DND-41 (cell line): ENCODE measurements around the gene TMEM63C.

Source experiments
- EZH2 ChIP-seq: IDR thresholded peaks from 3 replicates; pipeline ENCODE4 v1.6.1; 2012; ENCODE audit warnings: borderline replicate concordance, low read depth, mild to moderate bottlenecking, moderate library complexity, low read length, inconsistent platforms; ENCODE audit not compliant: severe bottlenecking
- TF ChIP-seq, protein P1 (sequence below): IDR thresholded peaks from 2 replicates; pipeline ENCODE4 v1.5.1; 2012; ENCODE audit warnings: borderline replicate concordance, low read length, moderate library complexity, mild to moderate bottlenecking; ENCODE audit not compliant: poor library complexity, severe bottlenecking; ENCODE audit errors: extremely low read depth

DNA sequence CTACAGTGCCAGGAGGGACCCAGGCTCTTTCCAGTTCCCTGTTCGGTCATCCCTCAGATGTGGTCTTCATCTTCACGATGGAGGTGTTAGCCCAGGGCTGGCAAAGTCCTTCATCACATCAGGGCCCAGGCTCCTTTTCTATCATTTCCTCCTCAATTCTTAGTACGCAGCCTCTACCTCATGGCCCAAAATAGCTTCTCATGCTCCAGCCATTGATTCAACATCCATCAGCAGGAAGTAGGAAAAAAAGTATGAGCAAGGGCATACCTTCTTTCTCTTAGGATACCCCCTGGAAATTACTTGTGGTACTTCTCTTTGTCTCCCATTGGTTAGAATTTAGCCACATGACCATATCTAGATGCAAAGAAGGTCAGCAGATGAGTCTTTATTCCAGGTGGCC lies 27.8 kb upstream of the TMEM63C start:
- TF ChIP-seq, protein P1, sequence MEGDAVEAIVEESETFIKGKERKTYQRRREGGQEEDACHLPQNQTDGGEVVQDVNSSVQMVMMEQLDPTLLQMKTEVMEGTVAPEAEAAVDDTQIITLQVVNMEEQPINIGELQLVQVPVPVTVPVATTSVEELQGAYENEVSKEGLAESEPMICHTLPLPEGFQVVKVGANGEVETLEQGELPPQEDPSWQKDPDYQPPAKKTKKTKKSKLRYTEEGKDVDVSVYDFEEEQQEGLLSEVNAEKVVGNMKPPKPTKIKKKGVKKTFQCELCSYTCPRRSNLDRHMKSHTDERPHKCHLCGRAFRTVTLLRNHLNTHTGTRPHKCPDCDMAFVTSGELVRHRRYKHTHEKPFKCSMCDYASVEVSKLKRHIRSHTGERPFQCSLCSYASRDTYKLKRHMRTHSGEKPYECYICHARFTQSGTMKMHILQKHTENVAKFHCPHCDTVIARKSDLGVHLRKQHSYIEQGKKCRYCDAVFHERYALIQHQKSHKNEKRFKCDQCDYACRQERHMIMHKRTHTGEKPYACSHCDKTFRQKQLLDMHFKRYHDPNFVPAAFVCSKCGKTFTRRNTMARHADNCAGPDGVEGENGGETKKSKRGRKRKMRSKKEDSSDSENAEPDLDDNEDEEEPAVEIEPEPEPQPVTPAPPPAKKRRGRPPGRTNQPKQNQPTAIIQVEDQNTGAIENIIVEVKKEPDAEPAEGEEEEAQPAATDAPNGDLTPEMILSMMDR: no peak
- no peak for TF ChIP-seq EZH2
